GM18870 (cell line): ENCODE results near the gene TUFM.
"Not testable (repeated sequence)": the region's sequence is repeated elsewhere in the genome, so short reads cannot be mapped to it uniquely, and the experiment has no call there.

Source experiments
- ATAC-seq: cut with Tn5 transposase; IDR thresholded peaks from one replicate; pipeline ENCODE4 v1.9.1; 2021; ENCODE audit warnings: moderate library complexity; ENCODE audit not compliant: unreplicated experiment

The TUFM gene

DNA sequence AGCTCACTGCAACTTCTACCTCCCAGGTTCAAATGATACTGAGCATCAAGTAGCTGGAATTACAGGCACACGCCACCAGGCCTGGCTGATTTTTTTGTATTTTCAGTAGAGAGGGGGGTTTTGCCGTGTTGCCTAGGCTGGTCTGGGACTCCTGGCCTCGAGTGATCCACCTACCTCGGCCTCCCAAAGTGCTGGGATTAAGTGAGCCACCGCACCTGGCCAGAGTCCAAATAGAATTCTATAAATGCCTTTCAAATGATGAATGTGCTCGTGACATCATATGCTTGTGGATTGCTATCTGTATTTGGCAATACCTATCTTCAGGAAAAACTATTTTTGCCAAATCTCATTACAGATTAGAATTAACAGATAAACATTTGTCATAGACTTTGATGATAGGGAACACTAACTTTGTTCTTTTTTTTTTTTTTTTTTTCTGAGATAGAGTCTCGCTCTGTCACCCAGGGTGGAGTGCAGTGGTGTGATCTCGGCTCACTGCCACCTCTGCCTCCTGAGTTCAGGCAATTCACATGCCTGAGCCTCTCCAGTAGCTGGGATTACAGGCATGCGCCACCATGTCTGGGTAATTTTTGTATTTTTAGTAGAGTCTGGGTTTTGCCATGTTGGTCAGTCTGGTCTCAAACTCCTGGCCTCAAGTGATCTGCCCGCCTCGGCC lies 38.6 kb downstream of the TUFM start:
- not testable (repeated sequence) for ATAC-seq

DNA sequence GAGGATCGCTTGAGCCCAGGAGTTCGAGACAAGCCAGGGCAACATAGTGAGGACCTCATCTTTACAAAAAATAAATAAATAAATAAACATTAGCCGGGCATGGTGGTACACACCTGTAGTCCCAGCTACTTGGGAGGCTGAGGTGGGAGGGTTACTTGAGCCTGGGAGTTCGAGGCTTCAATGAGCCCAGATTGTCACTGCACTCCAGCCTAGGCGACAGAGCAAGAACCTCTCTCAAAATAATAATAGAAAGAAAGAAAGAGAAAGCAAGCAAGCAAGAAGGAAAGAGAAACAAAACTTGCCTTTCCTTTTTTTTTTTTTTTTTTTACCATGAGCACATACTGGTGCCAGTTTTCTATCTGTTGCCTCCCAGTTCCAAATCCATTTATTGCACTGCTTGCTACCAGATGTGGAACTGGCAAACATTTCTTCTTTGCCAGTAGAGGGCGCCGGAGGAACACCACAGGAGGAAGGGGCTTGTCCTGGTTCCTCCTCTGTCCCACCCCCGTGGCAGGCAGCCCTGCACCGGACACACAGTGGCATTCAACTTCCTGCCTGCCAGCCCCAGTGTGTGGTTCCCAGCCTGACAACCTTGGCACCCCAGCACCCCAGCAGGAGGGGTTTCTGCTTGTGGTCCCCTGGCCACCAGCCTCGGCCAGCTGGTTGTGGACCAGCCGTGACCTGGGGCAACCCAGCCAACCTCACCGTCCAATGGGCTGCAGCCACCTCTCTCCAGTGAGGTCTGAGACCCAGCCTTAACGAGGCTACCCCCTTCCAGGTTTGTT lies 43.7 kb downstream of the TUFM start:
- not testable (repeated sequence) for ATAC-seq
